Mammary epithelial cell (primary cell): ENCODE results near the gene SLC38A7.
A peak's percentile ranks its signal among the peaks of the same experiment; 100 is the strongest.

Source experiments
- EZH2 ChIP-seq: IDR thresholded peaks from 2 replicates; pipeline ENCODE4 v1.6.1; 2012; ENCODE audit warnings: low read length, inconsistent platforms, borderline replicate concordance
- TF ChIP-seq, protein P1 (sequence below), 2 donors: IDR thresholded peaks in 1 of 2; conservative IDR thresholded peaks in 1 of 2; 2 replicates each; pipeline ENCODE4 v1.5.1; 2011 to 2012; ENCODE audit warnings: inconsistent platforms in 2 of 2, low read length in 2 of 2, mild to moderate bottlenecking in 2 of 2, control low read depth in 1 of 2, low read depth in 1 of 2; ENCODE audit not compliant: insufficient read depth in 1 of 2; ENCODE audit errors: extremely low read depth in 1 of 2

DNA sequence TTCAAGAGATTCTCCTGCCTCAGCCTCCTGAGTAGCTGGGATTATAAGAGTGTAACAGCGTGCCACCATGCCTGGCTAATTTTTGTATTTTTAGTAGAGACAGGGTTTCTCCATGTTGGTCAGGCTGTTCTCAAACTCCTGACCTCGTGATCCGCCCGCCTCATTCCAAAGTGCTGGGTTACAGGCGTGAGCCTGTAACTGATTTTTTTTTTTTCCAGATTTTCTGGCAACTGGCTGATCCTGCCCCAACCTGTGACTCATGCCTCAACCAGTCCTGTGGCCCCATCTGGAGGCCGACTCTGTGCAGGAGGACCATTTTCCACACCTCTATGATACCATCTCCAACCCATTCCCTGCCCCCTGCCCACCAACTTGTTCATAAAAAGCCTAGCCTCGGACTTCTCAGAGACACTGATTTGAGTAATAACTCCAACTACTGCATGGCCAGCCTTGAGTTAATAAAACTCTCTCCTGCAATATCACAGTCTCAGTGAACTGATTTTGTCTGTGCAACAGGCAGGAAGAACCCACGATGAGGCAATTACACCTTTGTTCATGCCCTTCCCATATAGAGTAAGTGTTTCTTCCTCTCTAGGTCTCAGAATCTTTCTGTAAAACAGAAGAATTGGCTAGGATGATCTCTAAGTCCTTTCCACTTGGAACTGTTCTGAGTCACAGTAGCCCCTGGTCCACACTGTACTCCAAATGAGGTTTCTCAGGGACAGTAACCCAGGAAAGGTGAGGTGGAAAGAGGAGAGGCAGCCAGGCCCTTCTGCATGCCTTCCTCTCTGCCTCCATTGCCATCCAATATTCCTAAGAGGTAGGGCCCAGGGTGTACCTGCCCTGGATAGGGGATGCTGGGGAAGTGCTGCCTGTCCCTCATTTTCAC lies 46.2 kb downstream of the SLC38A7 start:
- TF ChIP-seq, protein P1, sequence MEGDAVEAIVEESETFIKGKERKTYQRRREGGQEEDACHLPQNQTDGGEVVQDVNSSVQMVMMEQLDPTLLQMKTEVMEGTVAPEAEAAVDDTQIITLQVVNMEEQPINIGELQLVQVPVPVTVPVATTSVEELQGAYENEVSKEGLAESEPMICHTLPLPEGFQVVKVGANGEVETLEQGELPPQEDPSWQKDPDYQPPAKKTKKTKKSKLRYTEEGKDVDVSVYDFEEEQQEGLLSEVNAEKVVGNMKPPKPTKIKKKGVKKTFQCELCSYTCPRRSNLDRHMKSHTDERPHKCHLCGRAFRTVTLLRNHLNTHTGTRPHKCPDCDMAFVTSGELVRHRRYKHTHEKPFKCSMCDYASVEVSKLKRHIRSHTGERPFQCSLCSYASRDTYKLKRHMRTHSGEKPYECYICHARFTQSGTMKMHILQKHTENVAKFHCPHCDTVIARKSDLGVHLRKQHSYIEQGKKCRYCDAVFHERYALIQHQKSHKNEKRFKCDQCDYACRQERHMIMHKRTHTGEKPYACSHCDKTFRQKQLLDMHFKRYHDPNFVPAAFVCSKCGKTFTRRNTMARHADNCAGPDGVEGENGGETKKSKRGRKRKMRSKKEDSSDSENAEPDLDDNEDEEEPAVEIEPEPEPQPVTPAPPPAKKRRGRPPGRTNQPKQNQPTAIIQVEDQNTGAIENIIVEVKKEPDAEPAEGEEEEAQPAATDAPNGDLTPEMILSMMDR (conservative IDR thresholded peaks at IDR 0.05 in 1 of 2, IDR thresholded peaks at IDR 0.05 in 1 of 2; ENCODE audit: extremely low read depth in 1 of 2, insufficient read depth in 1 of 2, low read depth in 1 of 2, low read length in 2 of 2), result peak; percentile 38 to 67
- TF ChIP-seq EZH2, result no peak
